HepG2 (cell line): ENCODE measurements around the gene MAT2A. TPM values are rescaled to one million over a fixed set of nuclear protein-coding genes. Genes with fewer than 3 reads are reported as not detected.

Experiments
- ATF1 ChIP-seq: IDR thresholded peaks from 2 replicates; pipeline ENCODE4 v1.6.1; 2016; ENCODE audit warnings: mild to moderate bottlenecking, control low read depth
- ATF2 ChIP-seq: sonication (generic); formaldehyde crosslinking; IDR thresholded peaks from 2 replicates; pipeline ENCODE4 v1.4.0; 2020; ENCODE audit warnings: missing genetic modification reagents
- CENPBD1 ChIP-seq: sonication (generic); formaldehyde crosslinking; IDR thresholded peaks from 2 replicates; pipeline ENCODE4 v1.8.0; 2022; ENCODE audit warnings: missing genetic modification reagents, low read depth, mild to moderate bottlenecking, borderline replicate concordance
- CREBL2 ChIP-seq: sonication (generic); formaldehyde crosslinking; IDR thresholded peaks from 2 replicates; pipeline ENCODE4 v1.8.1; 2023; ENCODE audit warnings: missing genetic modification reagents, mild to moderate bottlenecking, borderline replicate concordance
- ETV5 ChIP-seq: IDR thresholded peaks from 2 replicates; pipeline ENCODE4 v1.6.1; 2018; ENCODE audit warnings: missing biosample characterization, missing genetic modification reagents, inconsistent platforms, borderline replicate concordance
- GPBP1L1 ChIP-seq: sonication (generic); formaldehyde crosslinking; IDR thresholded peaks from 2 replicates; pipeline ENCODE4 v1.5.0; 2020; ENCODE audit warnings: mild to moderate bottlenecking, missing genetic modification reagents
- HNRNPL ChIP-seq: fragments of 200-400 bp; formaldehyde crosslinking; IDR thresholded peaks from 2 replicates; pipeline ENCODE4 v1.6.1; 2017; ENCODE audit warnings: mild to moderate bottlenecking, low read depth, low read length
- MIXL1 ChIP-seq: IDR thresholded peaks from 2 replicates; pipeline ENCODE4 v1.6.1; 2016
- PRDM10 ChIP-seq: sonication (generic); formaldehyde crosslinking; IDR thresholded peaks from 2 replicates; pipeline ENCODE4 v1.4.0; 2020; ENCODE audit warnings: low read depth, missing genetic modification reagents
- RAD21 ChIP-seq: fragments of 450-650 bp; formaldehyde crosslinking; IDR thresholded peaks from 2 replicates; pipeline ENCODE4 v1.5.0; 2020; ENCODE audit warnings: mild to moderate bottlenecking
- RBFOX2 ChIP-seq: fragments of 200-400 bp; formaldehyde crosslinking; IDR thresholded peaks from 2 replicates; pipeline ENCODE4 v1.6.1; 2017; ENCODE audit warnings: low read depth, mild to moderate bottlenecking, low read length
- SCMH1 ChIP-seq: sonication (generic); formaldehyde crosslinking; IDR thresholded peaks from 2 replicates; pipeline ENCODE4 v1.9.0; 2021; ENCODE audit warnings: missing genetic modification reagents, mild to moderate bottlenecking, borderline replicate concordance
- SMAD9 ChIP-seq: sonication (generic); formaldehyde crosslinking; IDR thresholded peaks from 2 replicates; pipeline ENCODE4 v1.5.1; 2020; ENCODE audit warnings: mild to moderate bottlenecking, missing genetic modification reagents
- ZBTB49 ChIP-seq: sonication (generic); formaldehyde crosslinking; IDR thresholded peaks from 2 replicates; pipeline ENCODE4 v1.4.0; 2020; ENCODE audit warnings: missing genetic modification reagents, borderline replicate concordance
- ZNF235 ChIP-seq: sonication (generic); formaldehyde crosslinking; IDR thresholded peaks from 2 replicates; pipeline ENCODE4 v1.8.1; 2023; ENCODE audit warnings: mild to moderate bottlenecking, missing genetic modification reagents, borderline replicate concordance
- ZNF572 ChIP-seq: sonication (generic); formaldehyde crosslinking; IDR thresholded peaks from 2 replicates; pipeline ENCODE4 v1.5.1; 2020; ENCODE audit warnings: mild to moderate bottlenecking, missing genetic modification reagents
- ZNF691 ChIP-seq: sonication (generic); formaldehyde crosslinking; IDR thresholded peaks from 2 replicates; pipeline ENCODE4 v1.4.0; 2020; ENCODE audit warnings: missing genetic modification reagents, low read depth, mild to moderate bottlenecking, borderline replicate concordance
- ZSCAN25 ChIP-seq: sonication (generic); formaldehyde crosslinking; IDR thresholded peaks from 2 replicates; pipeline ENCODE4 v1.8.0; 2022; ENCODE audit warnings: mild to moderate bottlenecking, missing genetic modification reagents
- polyA plus RNA-seq, 8 experiments: library from polyadenylated mRNA; depleted of rRNA in 3 of 8; stranded (reverse) in 7 of 8; unstranded in 1 of 8; fragments of >200 nt; fragmentation: Illumina TruSeq in 4 of 8; extraction: Trizol in 4 of 8; gene quantifications; 2 replicates each; pipeline versions ENCODE4 v1.2.1 to v1.2.3, GENCODE V29; 2011 to 2016; ENCODE audit warnings: low read depth in 4 of 8, missing spikeins in 1 of 8, mixed read lengths in 1 of 8; ENCODE audit not compliant: insufficient read depth in 1 of 8
- total RNA-seq, 5 experiments: library from RNA; depleted of rRNA; stranded (reverse); fragments of >200 nt; fragmentation: Illumina TruSeq; extraction: Trizol; gene quantifications; 2 replicates each; pipeline ENCODE4 v1.2.3, GENCODE V29; 2016; ENCODE audit warnings: low read depth in 1 of 5

MAT2A gene
- total and polyA plus RNA-seq, 2 of the 13 experiments (the other 11 are each of a cell fraction or from before 2014, with no cell fraction given): 155 to 331 TPM

GRCh38 chr2:85589982-85590791 lies 51.2 kb downstream of the MAT2A start (continued):
- TF ChIP-seq CREBL2 (CRISPR knock-in tag) (no peak), MIXL1 (CRISPR knock-in tag) (no peak), ATF2 (no peak), ZNF572 (CRISPR knock-in tag) (peak; percentile 40; the same call in 1 of the 2 replicates), ZNF691 (0 out of 2 replicates have a peak, but pooled peaks have one; percentile 24), SCMH1 (no peak), ZBTB49 (no peak), PRDM10 (CRISPR knock-in tag) (peak; percentile 51; the same call in 1 of the 2 replicates), ZNF235 (CRISPR knock-in tag) (no peak), CENPBD1 (CRISPR knock-in tag) (no peak), ETV5 (CRISPR knock-in tag) (peak; percentile 70; the same call in 1 of the 2 replicates), SMAD9 (no peak), HNRNPL (no peak), RAD21 (CRISPR knock-in tag) (no peak; the same call in 1 of the 2 replicates), ZSCAN25 (peak; percentile 80), GPBP1L1 (CRISPR knock-in tag) (no peak), RBFOX2 (no peak), ATF1 (CRISPR knock-in tag) (no peak; the same call in 1 of the 2 replicates)
